HFFc6 (cell line): Measurements from ENCODE around the gene FBLIM1. TPM values are rescaled to one million over a fixed set of nuclear protein-coding genes. Genes with fewer than 3 reads are reported as not detected.

ENCODE experiments used
- DNase-seq: peaks from one replicate; pipeline ENCODE4 v3.0.0-alpha.2; 2018
- H3K27ac Mint-ChIP-seq: 2 replicates; pipeline ENCODE4 v1.8.0; 2020; ENCODE audit warnings: mild to moderate bottlenecking, mixed read lengths
- H3K27me3 Mint-ChIP-seq: 2 replicates; pipeline ENCODE4 v1.8.0; 2021; ENCODE audit warnings: mild to moderate bottlenecking, moderate library complexity, mixed read lengths; ENCODE audit not compliant: insufficient read depth
- H3K36me3 Mint-ChIP-seq: 2 replicates; pipeline ENCODE4 v1.8.0; 2021; ENCODE audit warnings: low read depth, mixed read lengths
- H3K4me1 Mint-ChIP-seq: 2 replicates; pipeline ENCODE4 v1.8.0; 2020; ENCODE audit warnings: low read depth, mixed read lengths
- H3K4me3 Mint-ChIP-seq: 2 replicates; pipeline ENCODE4 v1.8.0; 2020; ENCODE audit warnings: mild to moderate bottlenecking, moderate library complexity, mixed read lengths
- H3K9me3 Mint-ChIP-seq: 2 replicates; pipeline ENCODE4 v1.8.0; 2020; ENCODE audit warnings: mild to moderate bottlenecking, mixed read lengths
- total RNA-seq, 6 experiments: library from RNA; stranded (reverse); fragmentation: NEBNext Ultra II Directional; extraction: Animal tissue kit (Norgen Biotek cat#: 25700); gene quantifications; 2 replicates in 1 of 6; 3 replicates in 5 of 6; pipeline ENCODE4 v1.2.3, GENCODE V29; 2021
- TF ChIP-seq, protein P1 (sequence below): fragments of 200-600 bp; sonication (generic); IDR thresholded peaks from 2 replicates; pipeline ENCODE4 v1.5.0; 2021; ENCODE audit warnings: antibody characterized with exemption, mild to moderate bottlenecking

Gene FBLIM1
- total RNA-seq, 6 experiments from 2014 or later, result 98.4 to 127 (median 110) TPM

DNA sequence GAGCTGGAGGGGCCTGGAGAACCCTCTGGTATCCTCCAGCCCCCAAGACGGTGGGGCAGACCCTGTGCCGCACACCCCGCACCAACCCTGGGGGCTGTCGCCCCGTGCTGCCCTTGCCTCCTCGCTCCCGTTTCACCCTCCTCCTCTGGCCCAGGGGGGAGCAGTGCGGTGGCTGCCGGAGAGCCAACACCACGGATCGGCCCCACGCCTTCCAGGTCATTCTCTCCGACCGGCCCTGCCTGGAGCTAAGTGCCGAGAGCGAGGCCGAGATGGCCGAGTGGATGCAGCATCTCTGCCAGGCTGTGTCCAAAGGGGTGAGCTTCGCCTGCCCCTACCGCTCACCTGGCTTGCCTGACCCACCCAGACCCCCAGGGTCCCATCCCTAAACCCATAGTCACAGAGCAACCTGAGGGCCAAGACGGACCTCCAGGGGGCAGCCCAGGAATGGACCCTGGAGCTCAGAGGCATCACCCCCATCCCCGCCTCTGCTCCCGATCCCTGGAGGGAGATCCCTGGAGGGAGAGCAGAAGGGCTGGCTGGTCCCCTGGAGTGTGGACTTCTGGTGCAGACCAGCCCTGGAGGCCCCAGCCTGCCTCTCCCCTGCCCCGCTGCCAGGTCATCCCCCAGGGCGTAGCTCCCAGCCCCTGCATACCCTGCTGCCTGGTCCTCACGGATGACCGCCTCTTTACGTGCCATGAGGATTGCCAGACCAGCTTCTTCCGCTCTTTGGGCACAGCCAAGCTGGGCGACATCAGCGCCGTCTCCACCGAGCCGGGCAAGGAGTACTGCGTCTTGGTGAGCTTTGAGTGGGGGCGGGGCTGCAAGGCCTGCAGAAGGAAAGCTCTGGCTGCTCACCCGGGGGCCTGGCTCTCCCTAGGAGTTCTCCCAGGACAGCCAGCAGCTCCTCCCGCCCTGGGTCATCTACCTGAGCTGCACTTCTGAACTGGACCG, 26.6 kb upstream of the FBLIM1 start:
- no peaks in the 10 kb centered on the region for H3K9me3 Mint-ChIP-seq
- no peak overlapping the region for H3K27ac Mint-ChIP-seq
- no peak overlapping the region for H3K4me3 Mint-ChIP-seq
- DNase-seq, result no peak
- TF ChIP-seq, protein P1, sequence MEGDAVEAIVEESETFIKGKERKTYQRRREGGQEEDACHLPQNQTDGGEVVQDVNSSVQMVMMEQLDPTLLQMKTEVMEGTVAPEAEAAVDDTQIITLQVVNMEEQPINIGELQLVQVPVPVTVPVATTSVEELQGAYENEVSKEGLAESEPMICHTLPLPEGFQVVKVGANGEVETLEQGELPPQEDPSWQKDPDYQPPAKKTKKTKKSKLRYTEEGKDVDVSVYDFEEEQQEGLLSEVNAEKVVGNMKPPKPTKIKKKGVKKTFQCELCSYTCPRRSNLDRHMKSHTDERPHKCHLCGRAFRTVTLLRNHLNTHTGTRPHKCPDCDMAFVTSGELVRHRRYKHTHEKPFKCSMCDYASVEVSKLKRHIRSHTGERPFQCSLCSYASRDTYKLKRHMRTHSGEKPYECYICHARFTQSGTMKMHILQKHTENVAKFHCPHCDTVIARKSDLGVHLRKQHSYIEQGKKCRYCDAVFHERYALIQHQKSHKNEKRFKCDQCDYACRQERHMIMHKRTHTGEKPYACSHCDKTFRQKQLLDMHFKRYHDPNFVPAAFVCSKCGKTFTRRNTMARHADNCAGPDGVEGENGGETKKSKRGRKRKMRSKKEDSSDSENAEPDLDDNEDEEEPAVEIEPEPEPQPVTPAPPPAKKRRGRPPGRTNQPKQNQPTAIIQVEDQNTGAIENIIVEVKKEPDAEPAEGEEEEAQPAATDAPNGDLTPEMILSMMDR, result peak; percentile 13; the same call in 1 of the 2 replicates
- peaks cover 1% of the 10 kb centered on the region for H3K27me3 Mint-ChIP-seq
- no peaks in the 10 kb centered on the region for H3K4me1 Mint-ChIP-seq
- peaks cover 8% of the 10 kb centered on the region; the same call in 1 of the 2 replicates for H3K36me3 Mint-ChIP-seq

DNA sequence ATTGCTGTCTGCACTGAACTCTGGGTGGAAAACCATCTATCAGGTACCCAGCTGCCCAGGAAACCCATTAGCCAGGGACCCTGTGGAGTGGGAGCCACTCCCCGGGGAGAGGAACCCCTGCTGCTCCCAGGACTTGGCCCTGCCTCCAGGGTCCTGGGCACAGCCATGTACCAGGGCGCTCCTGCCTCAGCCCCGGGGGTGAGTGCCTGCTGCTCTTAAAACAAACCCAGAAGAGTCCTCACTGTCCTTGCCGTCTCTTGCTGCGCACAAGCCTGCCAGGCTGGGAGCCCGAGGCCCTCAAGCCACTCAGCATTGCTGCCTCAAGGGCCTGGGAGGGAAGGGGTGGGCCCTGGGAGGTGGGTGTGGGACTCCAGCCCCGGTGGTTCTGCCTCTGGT, 25.9 kb upstream of the FBLIM1 start:
- TF ChIP-seq, protein P1, result no peak
- H3K27me3 Mint-ChIP-seq, result peaks cover under 1% of the 10 kb centered on the region
- H3K4me3 Mint-ChIP-seq, result no peak overlapping the region
- H3K4me1 Mint-ChIP-seq, result no peaks in the 10 kb centered on the region
- DNase-seq, result no peak
- H3K36me3 Mint-ChIP-seq, result peaks cover 3% of the 10 kb centered on the region; the same call in 1 of the 2 replicates
- no peaks in the 10 kb centered on the region for H3K9me3 Mint-ChIP-seq
- no peak overlapping the region for H3K27ac Mint-ChIP-seq

DNA sequence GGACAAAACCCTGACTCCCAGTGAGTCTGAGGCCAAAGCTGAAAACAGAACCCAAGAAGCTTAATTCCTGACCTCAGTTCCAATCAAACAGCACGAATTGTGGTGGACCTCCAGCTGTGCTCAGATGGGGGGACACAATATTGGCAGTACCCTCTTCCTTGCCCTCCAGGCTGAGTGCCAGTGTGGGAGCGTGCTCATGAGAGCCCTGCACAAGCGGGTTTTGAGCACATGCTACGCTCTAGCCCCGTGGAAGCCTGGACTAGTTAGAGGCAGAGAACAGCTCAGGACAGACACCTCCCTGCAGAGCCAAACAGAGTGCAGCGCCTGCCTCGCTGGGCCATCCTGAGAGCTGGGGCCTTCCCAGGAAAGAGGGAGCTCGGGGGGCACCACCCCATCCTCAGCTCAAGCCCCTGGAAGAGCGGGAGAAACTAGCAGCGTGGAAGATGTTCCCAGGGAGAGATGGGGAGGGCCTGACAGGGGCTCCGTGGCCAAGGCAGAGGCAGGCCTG, 25.3 kb upstream of the FBLIM1 start:
- no peak for DNase-seq
- TF ChIP-seq, protein P1, result no peak
- H3K36me3 Mint-ChIP-seq, result no peaks in the 10 kb centered on the region
- H3K4me3 Mint-ChIP-seq, result no peak overlapping the region
- H3K4me1 Mint-ChIP-seq, result no peaks in the 10 kb centered on the region
- no peaks in the 10 kb centered on the region for H3K9me3 Mint-ChIP-seq
- H3K27ac Mint-ChIP-seq, result no peak overlapping the region
- peaks cover 1% of the 10 kb centered on the region for H3K27me3 Mint-ChIP-seq

DNA sequence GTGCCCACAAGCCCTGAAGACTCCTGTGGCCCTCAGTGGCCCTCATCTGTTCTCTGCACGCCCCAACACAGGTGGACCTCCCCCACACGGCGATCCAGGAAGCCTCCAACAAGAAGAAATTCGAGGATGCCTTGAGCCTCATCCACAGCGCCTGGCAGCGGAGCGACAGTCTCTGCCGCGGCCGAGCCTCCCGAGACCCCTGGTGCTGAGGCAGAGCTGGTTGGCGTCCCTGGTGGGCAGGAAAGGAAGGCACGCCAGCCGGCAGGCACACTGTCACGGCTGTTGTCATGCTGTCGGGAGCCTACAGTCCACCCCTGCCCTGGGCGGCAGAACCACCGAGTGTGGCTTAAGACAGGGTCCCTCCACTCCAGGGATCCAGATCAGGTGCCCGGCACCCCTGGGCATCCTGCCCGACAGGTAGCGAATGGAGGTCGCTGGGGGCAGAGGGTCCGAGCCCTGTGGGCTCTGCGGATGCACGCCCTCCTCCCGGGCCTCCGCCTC, 24.8 kb upstream of the FBLIM1 start:
- H3K36me3 Mint-ChIP-seq, result no peaks in the 10 kb centered on the region
- TF ChIP-seq, protein P1, result no peak
- DNase-seq, result no peak
- no peaks in the 10 kb centered on the region for H3K4me1 Mint-ChIP-seq
- peaks cover 1% of the 10 kb centered on the region for H3K27me3 Mint-ChIP-seq
- H3K4me3 Mint-ChIP-seq, result no peak overlapping the region
- no peaks in the 10 kb centered on the region for H3K9me3 Mint-ChIP-seq
- no peak overlapping the region for H3K27ac Mint-ChIP-seq

DNA sequence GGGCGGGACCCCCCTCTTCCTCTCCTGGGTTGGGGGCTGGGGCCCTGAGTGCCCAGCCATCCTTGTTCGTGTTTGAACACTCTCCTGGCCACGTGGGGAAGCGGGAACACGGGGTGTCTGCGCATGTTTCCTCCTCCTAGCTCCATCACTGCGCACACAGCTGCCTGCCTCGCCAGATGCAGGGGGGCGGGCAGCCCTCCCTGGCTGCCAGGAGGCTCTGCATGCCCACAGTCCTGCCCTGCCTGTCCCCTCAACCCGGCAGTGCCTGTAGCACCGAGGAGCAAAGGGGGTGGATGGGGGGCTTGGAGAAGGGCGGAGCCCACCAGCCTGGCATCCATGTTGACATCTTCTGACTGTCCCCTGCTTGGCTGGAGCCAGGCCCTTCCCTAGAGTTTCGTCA, 24.3 kb upstream of the FBLIM1 start:
- peaks cover 1% of the 10 kb centered on the region for H3K27me3 Mint-ChIP-seq
- no peaks in the 10 kb centered on the region for H3K4me1 Mint-ChIP-seq
- no peak overlapping the region for H3K4me3 Mint-ChIP-seq
- no peak overlapping the region for H3K27ac Mint-ChIP-seq
- no peaks in the 10 kb centered on the region for H3K36me3 Mint-ChIP-seq
- no peaks in the 10 kb centered on the region for H3K9me3 Mint-ChIP-seq
- TF ChIP-seq, protein P1, result no peak
- no peak for DNase-seq
